ENCODE measurements around the gene CDK15. TPM values are rescaled to one million over a fixed set of nuclear protein-coding genes. Genes with fewer than 3 reads are reported as not detected.

CDK15 gene
- total RNA-seq, 1 donor from 2014 or later = not detected

- no peak overlapping the region for H3K4me3 Mint-ChIP-seq (ENCODE audit: unreplicated experiment)
- H3K36me3 Mint-ChIP-seq (ENCODE audit: low read depth, unreplicated experiment) = no peaks in the 10 kb centered on the region
- no peak for DNase-seq (ENCODE audit: low spot score)
- TF ChIP-seq CTCF (IDR thresholded peaks at IDR 0.05; ENCODE audit: unreplicated experiment) = no peak
- peaks cover 4% of the 10 kb centered on the region for H3K9me3 Mint-ChIP-seq (ENCODE audit: unreplicated experiment)
- peaks cover 7% of the 10 kb centered on the region for H3K4me1 Mint-ChIP-seq (ENCODE audit: unreplicated experiment)
- H3K27ac Mint-ChIP-seq (ENCODE audit: unreplicated experiment) = no peak overlapping the region
- no peaks in the 10 kb centered on the region for H3K27me3 Mint-ChIP-seq (ENCODE audit: unreplicated experiment)
Measured at GRCh38 chr2:201866643-201867473, 60.5 kb downstream of the CDK15 start.

- H3K27me3 Mint-ChIP-seq (ENCODE audit: unreplicated experiment) = no peaks in the 10 kb centered on the region
- H3K4me3 Mint-ChIP-seq (ENCODE audit: unreplicated experiment) = no peak overlapping the region
Measured at GRCh38 chr2:201871471-201871870, 65.1 kb downstream of the CDK15 start.

GRCh38 chr2:201872591-201872990 is 66.3 kb downstream of the CDK15 start:
- no peak overlapping the region for H3K27ac Mint-ChIP-seq (ENCODE audit: unreplicated experiment)
- H3K4me3 Mint-ChIP-seq (ENCODE audit: unreplicated experiment) = no peak overlapping the region
- H3K27me3 Mint-ChIP-seq (ENCODE audit: unreplicated experiment) = no peaks in the 10 kb centered on the region
- DNase-seq (ENCODE audit: low spot score) = no peak
- H3K4me1 Mint-ChIP-seq (ENCODE audit: unreplicated experiment) = no peaks in the 10 kb centered on the region
- H3K9me3 Mint-ChIP-seq (ENCODE audit: unreplicated experiment) = peaks cover 4% of the 10 kb centered on the region
- no peak for TF ChIP-seq CTCF (IDR thresholded peaks at IDR 0.05; ENCODE audit: unreplicated experiment)
- no peaks in the 10 kb centered on the region for H3K36me3 Mint-ChIP-seq (ENCODE audit: low read depth, unreplicated experiment)

More at GRCh38 chr2:201871471-201871870, 65.1 kb downstream of the CDK15 start:
- TF ChIP-seq CTCF (IDR thresholded peaks at IDR 0.05; ENCODE audit: unreplicated experiment) = no peak
- H3K4me1 Mint-ChIP-seq (ENCODE audit: unreplicated experiment) = peaks cover under 1% of the 10 kb centered on the region
- no peak for DNase-seq (ENCODE audit: low spot score)
- no peaks in the 10 kb centered on the region for H3K36me3 Mint-ChIP-seq (ENCODE audit: low read depth, unreplicated experiment)
- H3K27ac Mint-ChIP-seq (ENCODE audit: unreplicated experiment) = no peak overlapping the region
- H3K9me3 Mint-ChIP-seq (ENCODE audit: unreplicated experiment) = peaks cover 4% of the 10 kb centered on the region

GRCh38 chr2:201879996-201880395 is 73.7 kb downstream of the CDK15 start:
- Mint-ChIP-seq H3K4me3 (ENCODE audit: unreplicated experiment) (no peak overlapping the region), H3K4me1 (ENCODE audit: unreplicated experiment) (peaks cover 13% of the 10 kb centered on the region), H3K27ac (ENCODE audit: unreplicated experiment) (no peak overlapping the region), H3K9me3 (ENCODE audit: unreplicated experiment) (no peaks in the 10 kb centered on the region), H3K27me3 (ENCODE audit: unreplicated experiment) (peaks cover 10% of the 10 kb centered on the region), H3K36me3 (ENCODE audit: low read depth, unreplicated experiment) (no peaks in the 10 kb centered on the region)
- DNase-seq (ENCODE audit: low spot score) = no peak
- TF ChIP-seq CTCF (IDR thresholded peaks at IDR 0.05; ENCODE audit: unreplicated experiment) = no peak

- H3K9me3 Mint-ChIP-seq (ENCODE audit: unreplicated experiment) = no peaks in the 10 kb centered on the region
- H3K27me3 Mint-ChIP-seq (ENCODE audit: unreplicated experiment) = peaks cover 10% of the 10 kb centered on the region
- no peak overlapping the region for H3K27ac Mint-ChIP-seq (ENCODE audit: unreplicated experiment)
- no peak for TF ChIP-seq CTCF (IDR thresholded peaks at IDR 0.05; ENCODE audit: unreplicated experiment)
- no peak overlapping the region for H3K4me3 Mint-ChIP-seq (ENCODE audit: unreplicated experiment)
- peaks cover 13% of the 10 kb centered on the region for H3K4me1 Mint-ChIP-seq (ENCODE audit: unreplicated experiment)
- no peak for DNase-seq (ENCODE audit: low spot score)
- H3K36me3 Mint-ChIP-seq (ENCODE audit: low read depth, unreplicated experiment) = no peaks in the 10 kb centered on the region
Measured at GRCh38 chr2:201880579-201880978, 74.2 kb downstream of the CDK15 start.
